MM.1S (cell line): ENCODE data around the gene SFMBT2.

Source experiments
- CTCF ChIP-seq: fragments of 300-600 bp; sonication (generic); IDR thresholded peaks from 2 replicates; pipeline ENCODE4 v1.5.1; 2016; ENCODE audit warnings: antibody characterized with exemption, low read length, mixed read lengths
- EZH2 ChIP-seq: fragments of 300-600 bp; sonication (generic); optimal IDR thresholded peaks from 2 replicates; pipeline ENCODE3; 2017; ENCODE audit warnings: low read depth, mild to moderate bottlenecking, antibody characterized with exemption, low read length, mixed read lengths
- EZH2phosphoT487 ChIP-seq: fragments of 300-600 bp; sonication (generic); IDR thresholded peaks from 2 replicates; pipeline ENCODE4 v1.6.1; 2018; ENCODE audit warnings: antibody characterized with exemption, low read length

GRCh38 chr10:7334642-7334964, 76.2 kb downstream of the SFMBT2 start:
- TF ChIP-seq CTCF (no peak), EZH2 (no peak), EZH2phosphoT487 (no peak)
